ENCODE measurements around the gene SLC14A1. TPM values are rescaled to one million over a fixed set of nuclear protein-coding genes. Genes with fewer than 3 reads are reported as not detected.

Gene SLC14A1
- total RNA-seq, 1 donor from 2014 or later: 29.7 TPM

DNA sequence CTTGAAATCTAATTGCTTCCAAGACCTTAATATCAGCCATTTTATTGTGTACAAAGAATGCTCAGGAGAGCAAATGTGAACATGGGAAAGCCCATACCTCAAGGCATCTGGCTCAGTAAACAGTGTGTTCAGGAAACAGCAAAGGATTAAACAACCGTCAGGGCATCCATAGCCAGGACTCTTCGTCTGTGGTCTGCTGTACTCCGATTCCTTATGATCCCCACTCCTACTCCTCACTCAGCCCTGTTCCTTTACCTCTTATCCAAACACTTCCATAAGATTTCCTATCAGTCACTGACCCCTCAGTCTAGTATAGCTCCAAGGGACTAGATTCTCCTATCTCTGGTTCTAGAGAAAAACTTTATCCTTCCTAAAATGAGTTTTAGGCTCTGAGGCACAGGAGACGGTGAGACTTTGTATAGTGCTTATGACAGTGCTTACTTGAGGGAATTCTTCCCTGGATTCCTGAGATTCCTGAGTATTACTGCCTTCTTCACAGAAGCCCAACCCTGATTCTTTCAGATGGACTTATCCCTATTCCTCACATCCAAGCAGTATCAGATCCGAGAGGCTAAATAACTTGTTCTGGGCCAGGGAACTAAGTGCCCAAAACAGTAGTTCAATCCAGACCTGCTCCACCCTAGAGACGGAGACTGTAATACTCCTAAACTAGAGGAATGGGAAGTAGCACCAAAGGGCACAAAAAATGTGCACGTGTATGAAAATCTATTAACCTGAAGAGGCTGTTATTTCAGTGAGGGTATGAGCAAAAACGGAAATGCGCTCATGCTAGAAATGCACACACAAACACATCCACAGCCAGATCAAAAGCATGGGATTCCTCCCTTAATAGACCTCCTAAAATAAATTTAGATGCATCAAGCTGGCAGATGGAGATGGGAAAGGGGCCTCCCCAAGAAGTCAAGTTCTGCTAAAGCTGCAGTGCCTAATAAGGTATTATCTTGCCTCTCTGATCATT lies 59.4 kb downstream of the SLC14A1 start:
- intact Hi-C loops (cut with micrococcal nuclease): no loop called here
- ATAC-seq (no peak), DNase-seq (no peak)

DNA sequence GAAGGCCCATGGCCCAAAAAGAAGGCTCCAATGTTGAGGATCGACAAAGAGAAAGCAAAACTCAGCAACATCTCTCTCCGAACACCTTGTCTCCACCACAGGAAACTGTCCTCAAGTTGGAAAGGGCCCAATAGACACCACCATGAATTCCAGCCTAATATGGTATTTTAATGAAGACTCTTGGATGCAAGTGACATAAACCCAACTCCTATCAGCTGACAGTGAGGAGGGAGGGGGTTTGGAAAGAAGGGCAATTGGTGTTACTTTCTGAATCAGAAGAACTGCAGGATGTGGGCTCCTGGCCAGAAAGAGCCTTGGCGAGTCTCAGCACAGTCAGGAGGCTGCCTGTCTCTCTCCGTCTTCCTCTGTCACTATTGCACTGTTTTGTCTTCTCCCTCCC lies 61.2 kb downstream of the SLC14A1 start:
- DNase-seq: no peak
- intact Hi-C loops (cut with micrococcal nuclease): no loop called here
- ATAC-seq: no peak

DNA sequence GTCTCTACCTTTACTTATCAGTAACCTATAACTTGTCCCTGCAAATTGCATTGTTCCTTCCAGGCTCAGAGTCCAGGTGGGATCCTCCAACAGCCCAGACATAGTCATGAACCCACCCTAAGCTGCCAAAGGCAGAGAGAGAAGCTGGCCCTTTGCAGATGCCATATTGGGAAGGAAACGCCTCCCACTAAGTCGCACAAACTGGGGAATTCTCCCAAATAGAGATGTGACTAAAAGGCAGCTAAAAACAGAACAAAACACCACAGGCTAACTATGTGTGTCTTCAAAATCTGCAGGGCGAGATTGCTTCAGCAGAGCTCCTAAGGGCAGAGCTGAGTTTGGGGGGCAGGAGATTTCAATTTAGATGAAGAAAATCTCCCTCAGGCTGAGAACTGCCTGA lies 63.0 kb downstream of the SLC14A1 start:
- intact Hi-C loops (cut with micrococcal nuclease): no loop called here
- DNase-seq (no peak), ATAC-seq (no peak)

DNA sequence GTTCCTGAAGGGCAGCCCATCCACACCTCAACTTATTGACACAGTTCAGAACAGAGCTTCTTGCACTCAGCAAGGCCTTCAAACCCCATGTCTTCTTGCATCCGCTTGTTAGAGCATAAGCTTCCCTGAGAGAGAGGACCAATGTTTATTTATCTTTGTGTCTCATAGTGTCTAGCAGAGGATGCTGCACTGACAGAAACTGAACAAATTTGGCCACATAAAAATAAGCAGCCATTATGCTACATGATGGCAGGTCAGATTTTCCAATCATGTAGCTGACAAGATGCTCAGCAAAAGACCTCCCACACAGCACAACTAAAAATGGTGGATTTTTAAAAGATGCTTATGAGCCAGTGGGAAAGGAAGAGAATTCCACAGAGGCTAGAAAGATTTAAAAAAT lies 63.4 kb downstream of the SLC14A1 start:
- no peak for DNase-seq
- intact Hi-C loops (cut with micrococcal nuclease): no loop called here

DNA sequence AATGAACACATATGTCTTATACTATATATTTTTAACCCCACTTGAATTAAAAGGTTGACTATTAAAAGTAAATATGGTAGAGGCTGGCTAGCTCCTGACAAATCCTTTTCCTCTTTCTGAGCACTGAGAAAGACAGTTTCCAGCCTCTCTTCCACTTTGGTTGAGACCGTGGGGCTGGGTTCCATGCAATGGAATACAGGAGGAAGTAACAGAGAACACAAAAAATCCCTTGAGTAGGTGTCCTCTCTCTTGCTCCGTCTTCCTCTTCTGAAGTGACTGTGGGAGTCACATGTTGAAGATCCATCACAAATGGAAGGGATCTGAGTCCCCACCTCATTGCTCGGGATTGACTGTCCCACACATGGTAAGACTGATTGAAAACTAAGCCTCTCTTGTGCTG lies 64.9 kb downstream of the SLC14A1 start:
- no peak for ATAC-seq
- intact Hi-C loops (cut with micrococcal nuclease): no loop called here
- no peak for DNase-seq

More for the DNA sequence above, 63.4 kb downstream of the SLC14A1 start:
- no peak for ATAC-seq

DNA sequence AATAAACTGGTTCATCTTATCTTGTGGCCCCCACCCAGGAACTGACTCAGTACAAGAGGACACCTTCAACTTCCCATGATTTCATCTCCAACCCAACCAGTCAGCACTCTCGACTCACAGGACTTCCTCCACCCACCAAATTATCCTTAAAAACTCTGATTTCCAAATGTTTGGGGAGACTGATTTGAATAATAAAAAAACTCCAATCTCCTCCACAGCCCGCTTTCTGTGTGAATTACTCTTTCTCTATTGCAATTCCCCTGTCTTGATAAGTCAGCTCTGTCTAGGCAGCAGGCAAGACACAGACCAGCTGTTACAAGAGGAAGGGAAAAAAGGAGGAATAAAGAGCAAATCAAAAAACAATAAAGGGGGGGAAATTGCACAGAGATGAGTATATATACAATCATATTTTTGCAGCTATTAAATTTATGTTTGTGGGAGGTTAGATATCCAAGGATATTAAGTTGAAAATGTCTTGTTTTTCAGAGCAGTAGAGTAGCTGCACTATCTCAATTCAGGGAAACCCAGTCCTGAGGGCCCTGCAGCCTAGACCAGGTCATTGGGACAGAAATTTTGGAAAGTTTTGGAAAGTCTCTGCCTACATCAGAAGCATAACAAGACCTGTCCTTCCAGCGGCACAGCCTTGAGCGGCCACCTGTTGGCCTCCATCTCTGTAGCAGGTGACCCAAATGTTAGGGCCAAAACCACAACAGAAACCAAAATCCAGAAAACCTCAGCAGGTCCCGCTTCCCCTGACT lies 68.7 kb downstream of the SLC14A1 start:
- ATAC-seq: no peak
- intact Hi-C loops (cut with micrococcal nuclease): no loop called here

DNA sequence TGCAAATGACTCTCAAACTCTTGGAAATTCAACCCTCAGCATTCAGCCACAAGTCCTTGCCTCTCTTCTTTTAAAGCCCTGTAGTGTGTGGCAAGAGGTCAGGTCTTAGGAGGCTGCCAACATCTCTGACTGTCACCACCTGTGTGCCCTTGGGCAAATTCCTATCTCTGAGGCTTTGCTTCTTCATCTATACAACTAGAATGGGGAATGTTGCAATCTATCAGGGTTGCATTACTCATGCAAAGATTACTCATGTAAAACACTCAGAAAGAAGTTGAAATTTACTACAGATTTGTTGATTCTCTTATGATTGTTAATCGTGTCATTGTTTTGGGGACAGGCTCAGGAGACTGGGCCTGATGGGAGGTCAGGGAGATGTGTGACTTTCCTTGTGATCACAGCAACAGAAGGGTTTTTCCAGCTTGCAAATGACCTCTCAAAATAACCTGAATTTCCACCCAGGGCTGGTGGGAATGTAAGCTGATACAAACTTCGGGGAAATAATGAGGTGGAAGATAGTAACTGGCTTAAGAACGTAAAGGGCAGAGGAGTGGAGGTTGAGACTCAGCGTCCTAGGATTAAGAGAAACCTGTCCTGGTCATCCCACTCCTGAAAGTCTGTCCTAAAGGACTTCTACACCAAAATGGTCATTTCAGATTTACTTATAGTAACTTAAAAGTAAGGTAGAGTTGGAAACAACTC lies 69.4 kb downstream of the SLC14A1 start:
- intact Hi-C loops (cut with micrococcal nuclease): no loop called here
- no peak for DNase-seq
- no peak for ATAC-seq

More for the DNA sequence above, 68.7 kb downstream of the SLC14A1 start:
- no peak for DNase-seq

DNA sequence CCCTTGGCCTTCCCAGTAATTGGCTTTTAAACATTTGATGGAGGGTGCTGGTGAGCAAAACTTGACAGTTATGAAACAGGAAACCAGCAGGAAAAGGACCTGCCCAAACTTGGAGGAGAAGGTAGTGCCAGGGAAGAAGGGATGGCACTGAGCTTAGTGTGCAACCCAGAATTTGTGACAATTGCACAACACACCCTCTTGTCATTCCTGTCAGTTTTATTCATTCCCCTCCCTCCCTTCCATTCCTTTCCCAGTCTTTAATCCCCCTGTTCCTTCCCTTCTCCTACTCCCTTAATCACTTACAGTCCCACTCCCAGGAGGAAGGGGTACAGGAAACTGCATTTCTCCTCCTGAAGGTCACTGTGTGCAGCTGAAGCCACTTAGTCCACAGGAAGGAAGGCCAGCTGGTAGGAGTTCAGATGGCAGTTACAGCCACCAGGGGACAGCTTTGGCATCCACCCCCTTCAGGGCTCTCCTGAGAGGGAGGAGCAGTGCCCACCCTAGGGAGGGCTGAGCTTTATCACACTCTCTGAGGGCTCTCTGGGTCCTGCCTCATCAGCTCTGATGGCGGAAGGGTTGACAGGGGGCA lies 77.5 kb downstream of the SLC14A1 start:
- intact Hi-C loops (cut with micrococcal nuclease): no loop called here
- DNase-seq (no peak), ATAC-seq (no peak)

Other genes with a start within 250 kb of the SLC14A1 start
- not detected for gene SLC14A2, start 108.7 kb upstream of the SLC14A1 start, total RNA-seq
- gene SIGLEC15, start 101.5 kb downstream of the SLC14A1 start, total RNA-seq: 0.10 TPM
- 18.7 TPM for gene EPG5, start 243.1 kb downstream of the SLC14A1 start, total RNA-seq

All from left ventricle myocardium superior (tissue), 1 donor.